ENCODE data around the gene NUDCD3. TPM values are rescaled to one million over a fixed set of nuclear protein-coding genes. Genes with fewer than 3 reads are reported as not detected.
"Not testable (repeated sequence)": the region's sequence is repeated elsewhere in the genome, so short reads cannot be mapped to it uniquely, and the experiment has no call there.

NUDCD3 gene
- total RNA-seq, 4 donors from 2014 or later, result 44.9 to 92.4 (median 73.0) TPM

GRCh38 chr7:44430054-44430453 lies 60.4 kb downstream of the NUDCD3 start:
- H3K27ac ChIP-seq (replicated peaks in 1 of 4), result no peak overlapping the region
- H3K27me3 ChIP-seq, result no peaks in the 10 kb centered on the region
- peaks cover 14 to 26% (median 20%) of the 10 kb centered on the region in 4 donors for H3K36me3 ChIP-seq
- intact Hi-C loops (cut with DNase I), result no loop called here
- no peak for TF ChIP-seq EP300 (IDR thresholded peaks at IDR 0.05)
- no peak overlapping the region for H3K4me3 ChIP-seq
- no peak for DNase-seq (ENCODE audit: extremely low spot score)
- 100% methylated on average over 4 of the region's 4 CpGs for WGBS
- peaks cover 14 to 57% (median 35%) of the 10 kb centered on the region in 4 donors for H3K4me1 ChIP-seq
- H3K9me3 ChIP-seq, result no peaks in the 10 kb centered on the region

DNA sequence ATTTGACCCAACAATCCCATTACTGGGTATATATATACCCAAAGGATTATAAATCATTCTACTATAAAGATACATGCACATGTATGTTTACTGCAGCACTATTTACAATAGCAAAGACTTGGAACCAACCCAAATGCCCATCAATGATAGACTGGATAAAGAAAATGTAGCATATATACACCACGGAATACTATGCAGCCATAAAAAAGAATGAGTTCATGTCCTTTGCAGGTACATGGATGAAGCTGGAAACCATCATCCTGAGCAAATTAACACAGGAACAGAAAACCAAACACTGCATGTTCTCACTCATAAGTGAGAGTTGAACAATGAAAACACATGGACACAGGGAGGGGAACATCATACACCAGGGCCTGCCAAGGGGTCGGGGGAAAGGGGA lies 65.7 kb downstream of the NUDCD3 start:
- H3K9me3 ChIP-seq; H3K27me3 ChIP-seq; H3K27ac ChIP-seq (replicated peaks in 1 of 4); H3K4me3 ChIP-seq; DNase-seq (ENCODE audit: extremely low spot score); intact Hi-C loops (cut with DNase I): not testable (repeated sequence)
- peaks cover 0 to 11% (median 7%) of the 10 kb centered on the region in 4 donors for H3K4me1 ChIP-seq
- peaks cover 16 to 30% (median 23%) of the 10 kb centered on the region in 4 donors for H3K36me3 ChIP-seq
- 97% methylated on average over 2 of the region's 2 CpGs for WGBS

DNA sequence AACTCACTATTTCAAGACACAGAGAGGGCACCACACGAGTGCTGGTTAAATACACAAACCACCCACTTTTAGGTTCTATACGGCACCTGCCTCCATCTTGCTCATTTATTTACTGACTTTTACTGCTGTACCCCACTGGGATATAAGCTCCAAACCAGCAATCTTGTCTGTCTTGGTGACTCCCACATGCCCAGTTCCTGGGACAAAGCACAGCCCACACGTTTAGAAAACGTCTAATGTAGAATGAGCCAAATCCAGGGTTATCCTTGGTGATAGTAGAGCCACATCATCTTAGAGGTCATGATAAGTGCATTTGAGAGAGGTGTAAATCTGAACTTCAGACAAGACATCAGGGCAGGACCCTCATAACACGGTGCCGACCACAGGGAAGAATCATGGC lies 73.5 kb downstream of the NUDCD3 start:
- H3K27me3 ChIP-seq, result no peaks in the 10 kb centered on the region
- H3K4me1 ChIP-seq, result no peaks in the 10 kb centered on the region
- no peak overlapping the region for H3K4me3 ChIP-seq
- TF ChIP-seq, protein P1, sequence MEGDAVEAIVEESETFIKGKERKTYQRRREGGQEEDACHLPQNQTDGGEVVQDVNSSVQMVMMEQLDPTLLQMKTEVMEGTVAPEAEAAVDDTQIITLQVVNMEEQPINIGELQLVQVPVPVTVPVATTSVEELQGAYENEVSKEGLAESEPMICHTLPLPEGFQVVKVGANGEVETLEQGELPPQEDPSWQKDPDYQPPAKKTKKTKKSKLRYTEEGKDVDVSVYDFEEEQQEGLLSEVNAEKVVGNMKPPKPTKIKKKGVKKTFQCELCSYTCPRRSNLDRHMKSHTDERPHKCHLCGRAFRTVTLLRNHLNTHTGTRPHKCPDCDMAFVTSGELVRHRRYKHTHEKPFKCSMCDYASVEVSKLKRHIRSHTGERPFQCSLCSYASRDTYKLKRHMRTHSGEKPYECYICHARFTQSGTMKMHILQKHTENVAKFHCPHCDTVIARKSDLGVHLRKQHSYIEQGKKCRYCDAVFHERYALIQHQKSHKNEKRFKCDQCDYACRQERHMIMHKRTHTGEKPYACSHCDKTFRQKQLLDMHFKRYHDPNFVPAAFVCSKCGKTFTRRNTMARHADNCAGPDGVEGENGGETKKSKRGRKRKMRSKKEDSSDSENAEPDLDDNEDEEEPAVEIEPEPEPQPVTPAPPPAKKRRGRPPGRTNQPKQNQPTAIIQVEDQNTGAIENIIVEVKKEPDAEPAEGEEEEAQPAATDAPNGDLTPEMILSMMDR (IDR thresholded peaks at IDR 0.05), result no peak
- TF ChIP-seq EP300 (IDR thresholded peaks at IDR 0.05) (no peak), POLR2A (IDR thresholded peaks at IDR 0.05; ENCODE audit: low read depth) (no peak), POLR2AphosphoS5 (IDR thresholded peaks at IDR 0.05) (no peak)
- H3K27ac ChIP-seq (replicated peaks in 1 of 4), result no peak overlapping the region
- H3K9me3 ChIP-seq, result no peaks in the 10 kb centered on the region
- no peak for DNase-seq (ENCODE audit: extremely low spot score)
- H3K36me3 ChIP-seq, result peaks cover 13 to 32% (median 14%) of the 10 kb centered on the region in 4 donors
- intact Hi-C loops (cut with DNase I), result no loop called here
- 91% methylated on average over 6 of the region's 6 CpGs for WGBS

- WGBS, result 69% methylated on average over 3 of the region's 3 CpGs
- no peak overlapping the region for H3K4me3 ChIP-seq
- H3K27ac ChIP-seq (replicated peaks in 1 of 4), result no peak overlapping the region
- intact Hi-C loops (cut with DNase I), result no loop called here
- no peaks in the 10 kb centered on the region for H3K4me1 ChIP-seq
- H3K9me3 ChIP-seq, result no peaks in the 10 kb centered on the region
- peak; percentile 77 for DNase-seq (ENCODE audit: extremely low spot score)
- peaks cover 13 to 32% (median 14%) of the 10 kb centered on the region in 4 donors for H3K36me3 ChIP-seq
- no peak for TF ChIP-seq EP300 (IDR thresholded peaks at IDR 0.05)
- TF ChIP-seq, protein P1 (IDR thresholded peaks at IDR 0.05), result no peak
- TF ChIP-seq POLR2AphosphoS5 (IDR thresholded peaks at IDR 0.05), result no peak
- TF ChIP-seq POLR2A (IDR thresholded peaks at IDR 0.05; ENCODE audit: low read depth), result no peak
- no peaks in the 10 kb centered on the region for H3K27me3 ChIP-seq
These were observed 74.9 kb downstream of the NUDCD3 start for GRCh38 chr7:44415510-44415909.

GRCh38 chr7:44415047-44415446 lies 75.4 kb downstream of the NUDCD3 start:
- no peak overlapping the region for H3K27ac ChIP-seq (replicated peaks in 1 of 4)
- H3K9me3 ChIP-seq, result no peaks in the 10 kb centered on the region
- intact Hi-C loops (cut with DNase I), result no loop called here
- no peaks in the 10 kb centered on the region for H3K4me1 ChIP-seq
- no peak for DNase-seq (ENCODE audit: extremely low spot score)
- no peak overlapping the region for H3K4me3 ChIP-seq
- no peaks in the 10 kb centered on the region for H3K27me3 ChIP-seq
- WGBS, result 100% methylated on average over 1 of the region's 1 CpG
- H3K36me3 ChIP-seq, result peaks cover 13 to 32% (median 14%) of the 10 kb centered on the region in 4 donors
- TF ChIP-seq POLR2A (IDR thresholded peaks at IDR 0.05; ENCODE audit: low read depth) (no peak), EP300 (IDR thresholded peaks at IDR 0.05) (no peak), POLR2AphosphoS5 (IDR thresholded peaks at IDR 0.05) (no peak)
- TF ChIP-seq, protein P1 (IDR thresholded peaks at IDR 0.05), result no peak

DNA sequence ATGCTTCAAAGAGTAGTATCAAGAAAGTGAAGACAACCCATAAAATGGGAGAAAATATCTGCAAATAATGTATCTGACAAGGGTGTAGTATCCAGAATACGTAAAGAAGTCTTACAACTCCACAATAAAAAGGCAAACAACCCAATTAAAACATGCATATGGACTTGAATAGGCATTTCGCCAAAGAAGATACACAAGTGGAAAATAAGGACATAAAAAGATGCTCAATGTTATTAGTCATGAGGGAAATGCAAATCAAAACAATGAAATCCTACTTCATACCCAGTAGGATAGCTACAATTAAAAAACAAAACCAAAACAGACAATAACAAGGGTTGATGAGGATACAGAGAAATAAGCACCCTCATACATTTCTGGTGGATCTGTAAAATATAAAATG lies 79.2 kb downstream of the NUDCD3 start:
- TF ChIP-seq, protein P1 (IDR thresholded peaks at IDR 0.05), result no peak
- peaks cover 0 to 11% (median 2%) of the 10 kb centered on the region in 4 donors for H3K36me3 ChIP-seq
- WGBS, result 94% methylated on average over 2 of the region's 2 CpGs
- intact Hi-C loops (cut with DNase I), result no loop called here
- H3K27me3 ChIP-seq, result no peaks in the 10 kb centered on the region
- no peak for DNase-seq (ENCODE audit: extremely low spot score)
- H3K4me1 ChIP-seq, result peaks cover 0 to 10% (median 6%) of the 10 kb centered on the region in 4 donors
- no peaks in the 10 kb centered on the region for H3K9me3 ChIP-seq
- no peak overlapping the region for H3K4me3 ChIP-seq
- H3K27ac ChIP-seq (replicated peaks in 1 of 4), result no peak overlapping the region

Data from esophagus muscularis mucosa (tissue), 4 donors.